Stimulated activated CD8-positive, alpha-beta memory T cell treated with anti-CD3 and anti-CD28 coated beads, Interleukin-12 subunit alpha, Interleukin-12 subunit beta, amount 100 ng/mL, for 1 hour (primary cell): ENCODE measurements around the gene USP36.
"Not testable (repeated sequence)": the region's sequence is repeated elsewhere in the genome, so short reads cannot be mapped to it uniquely, and the experiment has no call there.

ENCODE experiments used
- DNase-seq: peaks from one replicate; pipeline ENCODE4 v3.0.0-alpha.2; 2020; ENCODE audit warnings: low read depth

USP36 gene

GRCh38 chr17:78872486-78872885 is 31.9 kb upstream of the USP36 start:
- no peak for DNase-seq

GRCh38 chr17:78870621-78871020 is 30.0 kb upstream of the USP36 start:
- no peak for DNase-seq

- no peak for DNase-seq
Measured at GRCh38 chr17:78868391-78868790, 27.8 kb upstream of the USP36 start.

GRCh38 chr17:78867046-78867445 is 26.4 kb upstream of the USP36 start:
- not testable (repeated sequence) for DNase-seq

GRCh38 chr17:78865682-78866390 is 25.2 kb upstream of the USP36 start:
- DNase-seq, result peak; percentile 49

GRCh38 chr17:78864117-78864516 is 23.5 kb upstream of the USP36 start:
- no peak for DNase-seq

- DNase-seq, result no peak
Measured at GRCh38 chr17:78862073-78863023, 21.7 kb upstream of the USP36 start.

GRCh38 chr17:78861229-78861628 is 20.6 kb upstream of the USP36 start:
- DNase-seq, result no peak

- DNase-seq, result no peak
Measured at GRCh38 chr17:78859051-78859450, 18.4 kb upstream of the USP36 start.

GRCh38 chr17:78857266-78857665 is 16.7 kb upstream of the USP36 start:
- no peak for DNase-seq

- DNase-seq, result no peak
Measured at GRCh38 chr17:78855561-78856165, 15.0 kb upstream of the USP36 start.

GRCh38 chr17:78854508-78854907 is 13.9 kb upstream of the USP36 start:
- DNase-seq, result no peak

- no peak for DNase-seq
Measured at GRCh38 chr17:78853926-78854394, 13.3 kb upstream of the USP36 start.

GRCh38 chr17:78852709-78853121 is 12.1 kb upstream of the USP36 start:
- no peak for DNase-seq

GRCh38 chr17:78849026-78849425 is 8.4 kb upstream of the USP36 start:
- no peak for DNase-seq

- DNase-seq, result no peak
Measured at GRCh38 chr17:78847052-78847451, 6.4 kb upstream of the USP36 start.

GRCh38 chr17:78844301-78845005 is 3.8 kb upstream of the USP36 start:
- no peak for DNase-seq

- peak; percentile 35 for DNase-seq
Measured at GRCh38 chr17:78842881-78843565, 2.4 kb upstream of the USP36 start.

GRCh38 chr17:78840530-78840779 is 159 bp downstream of the USP36 start:
- DNase-seq, result no peak

- DNase-seq, result peak; percentile 17
Measured at GRCh38 chr17:78839762-78840529, 668 bp downstream of the USP36 start.

GRCh38 chr17:78839235-78839761 is 1.3 kb downstream of the USP36 start:
- no peak for DNase-seq
